Adrenal gland (tissue), 12 donors: ENCODE measurements around the gene FAIM2. TPM values are rescaled to one million over a fixed set of nuclear protein-coding genes. Genes with fewer than 3 reads are reported as not detected.
"Not testable (repeated sequence)": the region's sequence is repeated elsewhere in the genome, so short reads cannot be mapped to it uniquely, and the experiment has no call there.

Experiments
- DNase-seq, 7 donors: peaks; one replicate each; pipeline ENCODE4 v3.0.0-alpha.2; 2019 to 2020
- H3K27ac ChIP-seq, 5 donors: fragments of 200-600 bp; sonication (generic) in 4 of 5; 1 replicate in 3 of 5; 2 replicates in 2 of 5; pipeline versions ENCODE4 v1.5.1 to v1.8.0; 2016 to 2020; ENCODE audit warnings: mild to moderate bottlenecking in 1 of 5
- H3K27me3 ChIP-seq: fragments of 200-600 bp; 2 replicates; pipeline ENCODE4 v1.8.0; 2021
- H3K36me3 ChIP-seq, 2 donors: fragments of 200-600 bp; replicated peaks in 1 of 2; 1 replicate in 1 of 2; 2 replicates in 1 of 2; pipeline versions ENCODE4 v1.5.1 to v1.8.0; 2018 to 2022
- H3K4me1 ChIP-seq, 2 donors: fragments of 200-600 bp; replicated peaks in 1 of 2; 1 replicate in 1 of 2; 2 replicates in 1 of 2; pipeline versions ENCODE4 v1.5.1 to v1.8.0; 2018 to 2021
- H3K4me3 ChIP-seq, 4 donors: fragments of 200-600 bp; sonication (generic) in 3 of 4; one replicate each; pipeline ENCODE4 v1.5.1; 2016 to 2018
- H3K9me3 ChIP-seq, 3 donors: fragments of 200-600 bp; sonication (generic) in 1 of 3; replicated peaks in 1 of 3; 1 replicate in 2 of 3; 2 replicates in 1 of 3; pipeline versions ENCODE4 v1.5.1 to v1.8.0; 2016 to 2021
- CTCF ChIP-seq, 6 experiments: fragments of 450-650 bp in 4 of 6; fragments of 200-600 bp in 2 of 6; sonication (generic) in 1 of 6; IDR thresholded peaks; 1 replicate in 5 of 6; 2 replicates in 1 of 6; pipeline versions ENCODE4 v1.5.1 to v1.8.0; 2016 to 2021; ENCODE audit warnings: antibody characterized with exemption in 6 of 6, mild to moderate bottlenecking in 2 of 6, moderate library complexity in 1 of 6
- POLR2A ChIP-seq, 2 donors: fragments of 450-650 bp; IDR thresholded peaks; one replicate each; pipeline ENCODE4 v1.6.1; 2017; ENCODE audit warnings: antibody characterized with exemption in 2 of 2, mild to moderate bottlenecking in 2 of 2, moderate library complexity in 1 of 2
- WGBS, 4 donors: extraction: QIAGEN DNeasy Blood & Tissue Kit in 2 of 4; methylation state at CpG; one replicate each; pipeline versions ENCODE4 v1.1.5 to v1.1.7; 2013 to 2017; 5-methylcytosine and 5-hydroxymethylcytosine counted together
- intact Hi-C, 2 donors: fragments of 100-400 bp; cut with DNase I; formaldehyde crosslinking; loops; one replicate each; pipeline versions ENCODE4 v1.14.1 to v1.15.0; 2022 to 2023
- polyA plus RNA-seq, 3 donors: library from polyadenylated mRNA; stranded (reverse); fragments of 200-250 nt in 2 of 3; fragments of 350-450 nt in 1 of 3; fragmentation: Illumina TruSeq in 1 of 3; extraction: RNeasy Lipid Tissue Mini Kit (QIAGEN cat#74804) in 1 of 3; gene quantifications; one replicate each; pipeline ENCODE4 v1.2.3, GENCODE V29; 2013 to 2014
- total RNA-seq, 9 donors: library from RNA; depleted of rRNA in 4 of 9; stranded (reverse); fragments of >200 nt in 4 of 9; fragments of 120-200 nt in 1 of 9; fragmentation: NEBNext Ultra II Directional in 1 of 9; extraction: Animal tissue kit (Norgen Biotek cat#: 25700) in 1 of 9; gene quantifications; one replicate each; pipeline versions ENCODE4 v1.1.0 to v1.2.4, GENCODE V29; 2013 to 2023
- donor health status: healthy with polysubstance abuse.
- donor health status: Bipolar disorder and iron deficiency.
- donor health status: DM: yes; HTN: yes; CAD: no.
- donor health status: DM: no; HTN: no; CAD: no.
- donor health status: DM: no; HTN: no; CAD: no.
- donor health status: DM: yes; HTN: yes; CAD: no.

Gene FAIM2
- total and polyA plus RNA-seq, 12 donors: 0.35 to 50.8 (median 8.7) TPM

GRCh38 chr12:49880756-49881414 lies 22.8 kb downstream of the FAIM2 start:
- 68 to 82% (median 77%) methylated on average over 5 of the region's 5 CpGs for WGBS, 4 donors
- peak in 2 of 7 donors; percentile 14 to 23 for DNase-seq

GRCh38 chr12:49879065-49879464 lies 24.6 kb downstream of the FAIM2 start:
- H3K9me3 ChIP-seq, H3K4me1 ChIP-seq, DNase-seq, H3K27me3 ChIP-seq, intact Hi-C loops, H3K4me3 ChIP-seq, H3K27ac ChIP-seq, H3K36me3 ChIP-seq: not testable (repeated sequence)
- WGBS, 4 donors: 74 to 90% (median 86%) methylated on average over 2 of the region's 2 CpGs

More at GRCh38 chr12:49880756-49881414, 22.8 kb downstream of the FAIM2 start:
- Histone ChIP-seq H3K27me3 (no peaks in the 10 kb centered on the region), H3K36me3 (no peaks in the 10 kb centered on the region), H3K9me3 (no peaks in the 10 kb centered on the region), H3K27ac (no peak overlapping the region), H3K4me3 (no peak overlapping the region), H3K4me1 (no peaks in the 10 kb centered on the region)
- intact Hi-C loops: no loop called here
- no peak for TF ChIP-seq POLR2A (IDR thresholded peaks at IDR 0.05)
- TF ChIP-seq CTCF (IDR thresholded peaks at IDR 0.05): no peak

GRCh38 chr12:49878021-49878420 lies 25.7 kb downstream of the FAIM2 start:
- Histone ChIP-seq H3K27me3 (no peaks in the 10 kb centered on the region), H3K4me3 (no peak overlapping the region), H3K27ac (no peak overlapping the region), H3K4me1 (peaks cover 0 to 2% of the 10 kb centered on the region in 2 donors), H3K36me3 (no peaks in the 10 kb centered on the region), H3K9me3 (no peaks in the 10 kb centered on the region)
- intact Hi-C loops: no loop called here
- WGBS, 4 donors: 50 to 84% (median 64%) methylated on average over 2 of the region's 2 CpGs
- TF ChIP-seq CTCF (IDR thresholded peaks at IDR 0.05) (no peak), POLR2A (IDR thresholded peaks at IDR 0.05) (no peak)
- no peak for DNase-seq

GRCh38 chr12:49877066-49877465 lies 26.6 kb downstream of the FAIM2 start:
- no peak overlapping the region for H3K4me3 ChIP-seq
- no peak for DNase-seq
- H3K9me3 ChIP-seq: no peaks in the 10 kb centered on the region
- H3K27ac ChIP-seq: no peak overlapping the region
- H3K27me3 ChIP-seq: no peaks in the 10 kb centered on the region
- 76 to 96% (median 88%) methylated on average over 3 to 5 of the region's 5 CpGs for WGBS, 4 donors
- TF ChIP-seq CTCF (IDR thresholded peaks at IDR 0.05) (no peak), POLR2A (IDR thresholded peaks at IDR 0.05) (no peak)
- H3K36me3 ChIP-seq: no peaks in the 10 kb centered on the region
- intact Hi-C loops: no loop called here
- H3K4me1 ChIP-seq: peaks cover 0 to 10% of the 10 kb centered on the region in 2 donors

- Histone ChIP-seq H3K4me1 (peaks cover 0 to 10% of the 10 kb centered on the region in 2 donors), H3K9me3 (no peaks in the 10 kb centered on the region), H3K36me3 (no peaks in the 10 kb centered on the region), H3K27ac (no peak overlapping the region), H3K4me3 (no peak overlapping the region), H3K27me3 (no peaks in the 10 kb centered on the region)
- WGBS, 4 donors: 81 to 92% (median 85%) methylated on average over 3 of the region's 3 CpGs
- intact Hi-C loops: no loop called here
- no peak for TF ChIP-seq POLR2A (IDR thresholded peaks at IDR 0.05)
- no peak for TF ChIP-seq CTCF (IDR thresholded peaks at IDR 0.05)
- no peak for DNase-seq
These were observed 27.6 kb downstream of the FAIM2 start for GRCh38 chr12:49876070-49876469.
